ENCODE data around the gene ADAMTSL2. TPM values are rescaled to one million over a fixed set of nuclear protein-coding genes. Genes with fewer than 3 reads are reported as not detected.

Gene ADAMTSL2
- total RNA-seq, 1 donor from 2014 or later = 2.0 TPM

DNA sequence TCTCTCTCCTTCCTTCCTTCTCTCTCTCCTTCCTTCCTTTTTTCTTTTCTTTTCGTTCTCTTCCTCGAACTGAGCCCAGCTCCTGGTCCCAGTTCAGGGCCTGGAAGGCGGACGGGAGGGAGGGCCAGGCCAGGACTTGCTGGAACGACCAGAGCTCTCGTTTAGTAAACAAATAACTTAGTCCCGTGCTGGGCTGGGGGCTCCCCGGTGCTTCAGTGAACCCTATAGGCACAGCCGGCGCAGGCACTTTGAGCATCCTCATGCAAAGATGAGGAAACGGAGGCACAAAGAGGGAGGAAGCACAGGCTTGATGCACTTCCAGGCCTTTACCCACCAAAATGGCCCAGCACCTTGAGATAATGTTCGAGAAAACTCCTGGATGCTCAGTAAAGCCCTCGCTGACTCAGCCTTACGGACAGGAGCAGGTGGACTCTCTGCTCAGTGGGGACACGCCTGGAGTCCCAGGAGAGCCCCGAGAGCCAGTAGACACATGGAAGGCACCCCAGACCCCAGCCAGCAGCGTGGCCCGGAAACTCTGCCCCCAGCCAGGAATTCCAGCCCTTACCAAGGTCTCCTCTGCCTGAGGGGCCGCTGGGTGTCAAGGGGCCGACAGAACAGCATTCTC lies 55.8 kb downstream of the ADAMTSL2 start:
- Histone ChIP-seq H3K27me3 (peaks cover 3% of the 10 kb centered on the region), H3K9me3 (no peaks in the 10 kb centered on the region), H3K4me3 (no peak overlapping the region), H3K36me3 (no peaks in the 10 kb centered on the region), H3K4me1 (peaks cover 9% of the 10 kb centered on the region), H3K27ac (no peak overlapping the region)
- DNase-seq (ENCODE audit: extremely low spot score in 2 of 2) = no peak
- no peak for TF ChIP-seq POLR2AphosphoS5 (IDR thresholded peaks at IDR 0.05; ENCODE audit: insufficient read depth in 1 of 2, low read depth in 1 of 2)
- TF ChIP-seq POLR2A (IDR thresholded peaks at IDR 0.05) = no peak
- TF ChIP-seq, protein P1, sequence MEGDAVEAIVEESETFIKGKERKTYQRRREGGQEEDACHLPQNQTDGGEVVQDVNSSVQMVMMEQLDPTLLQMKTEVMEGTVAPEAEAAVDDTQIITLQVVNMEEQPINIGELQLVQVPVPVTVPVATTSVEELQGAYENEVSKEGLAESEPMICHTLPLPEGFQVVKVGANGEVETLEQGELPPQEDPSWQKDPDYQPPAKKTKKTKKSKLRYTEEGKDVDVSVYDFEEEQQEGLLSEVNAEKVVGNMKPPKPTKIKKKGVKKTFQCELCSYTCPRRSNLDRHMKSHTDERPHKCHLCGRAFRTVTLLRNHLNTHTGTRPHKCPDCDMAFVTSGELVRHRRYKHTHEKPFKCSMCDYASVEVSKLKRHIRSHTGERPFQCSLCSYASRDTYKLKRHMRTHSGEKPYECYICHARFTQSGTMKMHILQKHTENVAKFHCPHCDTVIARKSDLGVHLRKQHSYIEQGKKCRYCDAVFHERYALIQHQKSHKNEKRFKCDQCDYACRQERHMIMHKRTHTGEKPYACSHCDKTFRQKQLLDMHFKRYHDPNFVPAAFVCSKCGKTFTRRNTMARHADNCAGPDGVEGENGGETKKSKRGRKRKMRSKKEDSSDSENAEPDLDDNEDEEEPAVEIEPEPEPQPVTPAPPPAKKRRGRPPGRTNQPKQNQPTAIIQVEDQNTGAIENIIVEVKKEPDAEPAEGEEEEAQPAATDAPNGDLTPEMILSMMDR (IDR thresholded peaks at IDR 0.05) = no peak
- intact Hi-C loops (cut with DNase I) = no loop called here

GRCh38 chr9:133591116-133591910 lies 56.8 kb downstream of the ADAMTSL2 start:
- Histone ChIP-seq H3K9me3 (no peaks in the 10 kb centered on the region), H3K27ac (no peak overlapping the region), H3K36me3 (no peaks in the 10 kb centered on the region), H3K4me1 (no peaks in the 10 kb centered on the region), H3K27me3 (no peaks in the 10 kb centered on the region), H3K4me3 (no peak overlapping the region)
- TF ChIP-seq, protein P1 (IDR thresholded peaks at IDR 0.05) = no peak
- TF ChIP-seq POLR2AphosphoS5 (IDR thresholded peaks at IDR 0.05; ENCODE audit: insufficient read depth in 1 of 2, low read depth in 1 of 2) (no peak), POLR2A (IDR thresholded peaks at IDR 0.05) (no peak)
- intact Hi-C loops (cut with DNase I) = no loop called here
- no peak for DNase-seq (ENCODE audit: extremely low spot score in 2 of 2)

GRCh38 chr9:133591985-133592384 lies 57.5 kb downstream of the ADAMTSL2 start:
- H3K4me3 ChIP-seq = no peak overlapping the region
- H3K9me3 ChIP-seq = peaks cover 1% of the 10 kb centered on the region
- intact Hi-C loops (cut with DNase I) = no loop called here
- TF ChIP-seq POLR2A (IDR thresholded peaks at IDR 0.05) = no peak
- TF ChIP-seq POLR2AphosphoS5 (IDR thresholded peaks at IDR 0.05; ENCODE audit: insufficient read depth in 1 of 2, low read depth in 1 of 2) = no peak
- TF ChIP-seq, protein P1 (IDR thresholded peaks at IDR 0.05) = no peak
- H3K27me3 ChIP-seq = no peaks in the 10 kb centered on the region
- no peak for DNase-seq (ENCODE audit: extremely low spot score in 2 of 2)
- H3K4me1 ChIP-seq = no peaks in the 10 kb centered on the region
- no peak overlapping the region for H3K27ac ChIP-seq
- no peaks in the 10 kb centered on the region for H3K36me3 ChIP-seq

DNA sequence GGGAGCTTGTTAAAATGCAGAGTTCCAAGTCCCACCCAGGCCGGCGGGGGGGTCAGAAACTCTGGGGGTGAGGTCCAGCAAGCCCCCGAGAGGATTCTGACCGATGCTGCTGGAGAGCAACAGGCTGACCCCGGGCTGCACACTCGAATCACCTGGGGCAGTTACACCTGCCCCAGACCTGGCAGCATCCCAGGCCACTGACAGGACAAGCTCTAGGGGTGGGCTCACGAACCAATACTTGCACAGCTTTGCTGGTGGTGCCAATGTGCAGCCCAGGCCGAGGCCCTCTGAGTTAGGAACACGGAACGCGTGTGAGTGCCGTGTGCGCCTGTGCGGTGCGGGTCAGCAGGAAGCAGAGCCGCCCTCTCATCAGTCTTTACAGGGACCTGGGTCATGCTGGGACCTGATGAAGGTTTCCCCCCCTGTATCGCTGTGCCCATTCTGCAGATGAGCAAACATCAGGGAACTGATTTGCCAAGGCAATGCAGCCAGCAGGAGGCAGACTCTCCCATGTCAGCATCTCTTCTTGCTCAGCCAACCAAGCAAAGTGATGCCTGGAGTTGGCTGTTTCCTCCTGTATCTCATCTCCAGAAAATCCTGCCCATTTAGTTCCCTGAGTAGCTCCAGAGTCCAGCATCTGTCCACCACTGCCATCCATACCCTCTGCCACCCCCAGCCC lies 58.4 kb downstream of the ADAMTSL2 start:
- Histone ChIP-seq H3K9me3 (peaks cover 10% of the 10 kb centered on the region), H3K4me3 (no peak overlapping the region), H3K36me3 (no peaks in the 10 kb centered on the region), H3K4me1 (no peaks in the 10 kb centered on the region), H3K27ac (no peak overlapping the region), H3K27me3 (no peaks in the 10 kb centered on the region)
- DNase-seq (ENCODE audit: extremely low spot score in 2 of 2) = no peak
- intact Hi-C loops (cut with DNase I) = no loop called here
- TF ChIP-seq, protein P1 (IDR thresholded peaks at IDR 0.05) = no peak
- no peak for TF ChIP-seq POLR2AphosphoS5 (IDR thresholded peaks at IDR 0.05; ENCODE audit: insufficient read depth in 1 of 2, low read depth in 1 of 2)
- TF ChIP-seq POLR2A (IDR thresholded peaks at IDR 0.05) = no peak

All from vagina (tissue), 2 donors.